Breast epithelium (tissue), 4 donors: ENCODE data around the gene MIS12. TPM values are rescaled to one million over a fixed set of nuclear protein-coding genes. Genes with fewer than 3 reads are reported as not detected.

ENCODE experiments used
- DNase-seq, 2 donors: peaks; one replicate each; pipeline ENCODE4 v3.0.0-alpha.2; 2019; ENCODE audit warnings: low spot score in 2 of 2
- H3K27ac ChIP-seq, 2 donors: fragments of 200-600 bp; sonication (generic) in 1 of 2; one replicate each; pipeline ENCODE4 v1.5.1; 2016 to 2019; ENCODE audit warnings: mild to moderate bottlenecking in 1 of 2
- H3K27me3 ChIP-seq, 2 donors: fragments of 200-600 bp; sonication (generic) in 1 of 2; one replicate each; pipeline versions ENCODE4 v1.5.1 to v1.6.0; 2017 to 2019; ENCODE audit warnings: control low read depth in 1 of 2, mild to moderate bottlenecking in 1 of 2
- H3K36me3 ChIP-seq: fragments of 200-600 bp; one replicate; pipeline ENCODE4 v1.5.1; 2019
- H3K4me1 ChIP-seq, 2 donors: fragments of 200-600 bp; sonication (generic); one replicate each; pipeline ENCODE4 v1.5.1; 2016 to 2019; ENCODE audit warnings: control low read depth in 1 of 2
- H3K4me3 ChIP-seq, 3 donors: fragments of 200-600 bp; sonication (generic); 1 replicate in 2 of 3; 2 replicates in 1 of 3; pipeline ENCODE4 v1.5.1; 2016 to 2019; ENCODE audit warnings: mild to moderate bottlenecking in 3 of 3, moderate library complexity in 2 of 3
- H3K9me3 ChIP-seq, 2 donors: fragments of 200-600 bp; sonication (generic) in 1 of 2; one replicate each; pipeline ENCODE4 v1.5.1; 2016 to 2019; ENCODE audit warnings: control low read depth in 1 of 2
- CTCF ChIP-seq, 3 donors: fragments of 450-650 bp; IDR thresholded peaks; one replicate each; pipeline ENCODE4 v1.5.1; 2016 to 2017; ENCODE audit warnings: antibody characterized with exemption in 3 of 3, mild to moderate bottlenecking in 3 of 3, moderate library complexity in 3 of 3
- POLR2A ChIP-seq: fragments of 450-650 bp; IDR thresholded peaks from one replicate; pipeline ENCODE4 v1.6.1; 2016; ENCODE audit warnings: antibody characterized with exemption, mild to moderate bottlenecking, moderate library complexity
- POLR2AphosphoS5 ChIP-seq, 3 donors: sonication (generic); formaldehyde crosslinking; IDR thresholded peaks; one replicate each; pipeline ENCODE4 v1.6.1; 2017; ENCODE audit warnings: antibody characterized with exemption in 3 of 3
- intact Hi-C: fragments of 100-400 bp; cut with DNase I; formaldehyde crosslinking; loops from one replicate; pipeline ENCODE4 v1.15.1; 2023; ENCODE audit warnings: low total_unique reads
- total RNA-seq, 3 donors: library from RNA; depleted of rRNA; stranded (reverse); fragments of >200 nt; gene quantifications; one replicate each; pipeline ENCODE4 v1.1.0, GENCODE V29; 2016

The MIS12 gene
- total RNA-seq, 3 donors from 2014 or later, result 12.3 to 16.5 (median 14.1) TPM

- TF ChIP-seq POLR2A (no peak), POLR2AphosphoS5 (IDR thresholded peaks at IDR 0.05) (no peak), CTCF (IDR thresholded peaks at IDR 0.05) (no peak)
- H3K4me1 ChIP-seq, result no peaks in the 10 kb centered on the region
- no peaks in the 10 kb centered on the region for H3K9me3 ChIP-seq
- H3K27me3 ChIP-seq, result no peaks in the 10 kb centered on the region
- H3K27ac ChIP-seq, result no peak overlapping the region
- H3K4me3 ChIP-seq, result no peak overlapping the region
- intact Hi-C loops, result no loop called here
- DNase-seq, result no peak
- H3K36me3 ChIP-seq, result no peaks in the 10 kb centered on the region
Observed at GRCh38 chr17:5506307-5506706, 19.9 kb downstream of the MIS12 start.

GRCh38 chr17:5508810-5509209 lies 22.4 kb downstream of the MIS12 start:
- Histone ChIP-seq H3K4me3 (no peak overlapping the region), H3K9me3 (no peaks in the 10 kb centered on the region), H3K4me1 (no peaks in the 10 kb centered on the region), H3K36me3 (no peaks in the 10 kb centered on the region), H3K27me3 (no peaks in the 10 kb centered on the region), H3K27ac (no peak overlapping the region)
- intact Hi-C loops, result no loop called here
- no peak for DNase-seq
- TF ChIP-seq POLR2A (no peak), POLR2AphosphoS5 (IDR thresholded peaks at IDR 0.05) (no peak), CTCF (IDR thresholded peaks at IDR 0.05) (no peak)

- H3K27me3 ChIP-seq, result no peaks in the 10 kb centered on the region
- no peak overlapping the region for H3K27ac ChIP-seq
- intact Hi-C loops, result no loop called here
- no peaks in the 10 kb centered on the region for H3K36me3 ChIP-seq
- no peaks in the 10 kb centered on the region for H3K4me1 ChIP-seq
- H3K9me3 ChIP-seq, result no peaks in the 10 kb centered on the region
- no peak for TF ChIP-seq POLR2AphosphoS5 (IDR thresholded peaks at IDR 0.05)
- no peak for TF ChIP-seq POLR2A
- TF ChIP-seq CTCF (IDR thresholded peaks at IDR 0.05), result no peak
- DNase-seq, result no peak
- no peak overlapping the region for H3K4me3 ChIP-seq
Observed at GRCh38 chr17:5509482-5509881, 23.1 kb downstream of the MIS12 start.

GRCh38 chr17:5510771-5511170 lies 24.4 kb downstream of the MIS12 start:
- Histone ChIP-seq H3K27ac (no peak overlapping the region), H3K27me3 (no peaks in the 10 kb centered on the region), H3K4me1 (no peaks in the 10 kb centered on the region), H3K36me3 (no peaks in the 10 kb centered on the region), H3K9me3 (no peaks in the 10 kb centered on the region), H3K4me3 (no peak overlapping the region)
- TF ChIP-seq CTCF (IDR thresholded peaks at IDR 0.05) (no peak), POLR2AphosphoS5 (IDR thresholded peaks at IDR 0.05) (no peak), POLR2A (no peak)
- intact Hi-C loops, result no loop called here
- DNase-seq, result no peak

GRCh38 chr17:5511401-5512225 lies 25.2 kb downstream of the MIS12 start:
- Histone ChIP-seq H3K27ac (no peak overlapping the region), H3K27me3 (no peaks in the 10 kb centered on the region), H3K36me3 (no peaks in the 10 kb centered on the region), H3K4me1 (no peaks in the 10 kb centered on the region), H3K9me3 (no peaks in the 10 kb centered on the region), H3K4me3 (no peak overlapping the region)
- TF ChIP-seq POLR2AphosphoS5 (IDR thresholded peaks at IDR 0.05), result no peak
- TF ChIP-seq CTCF (IDR thresholded peaks at IDR 0.05), result no peak
- TF ChIP-seq POLR2A, result no peak
- DNase-seq, result peak in 1 of 2 donors; percentile 22
- intact Hi-C loops, result no loop called here
